ENCODE results near the gene MCF2L2. TPM values are rescaled to one million over a fixed set of nuclear protein-coding genes. Genes with fewer than 3 reads are reported as not detected.

MCF2L2 gene
- total RNA-seq, 1 donor from 2014 or later, result 18.1 TPM

- DNase-seq, result no peak
- no peak for TF ChIP-seq CTCF (IDR thresholded peaks at IDR 0.05; ENCODE audit: partially characterized antibody, unreplicated experiment)
- Mint-ChIP-seq H3K27me3 (ENCODE audit: unreplicated experiment) (no peaks in the 10 kb centered on the region), H3K9me3 (ENCODE audit: unreplicated experiment) (no peaks in the 10 kb centered on the region), H3K4me3 (ENCODE audit: unreplicated experiment) (no peak overlapping the region), H3K36me3 (ENCODE audit: unreplicated experiment) (peaks cover 8% of the 10 kb centered on the region), H3K27ac (ENCODE audit: unreplicated experiment) (no peak overlapping the region), H3K4me1 (ENCODE audit: low read depth, unreplicated experiment) (no peaks in the 10 kb centered on the region)
These were observed 230.7 kb downstream of the MCF2L2 start for GRCh38 chr3:183197734-183198133.

- H3K4me1 Mint-ChIP-seq (ENCODE audit: low read depth, unreplicated experiment), result no peaks in the 10 kb centered on the region
- H3K9me3 Mint-ChIP-seq (ENCODE audit: unreplicated experiment), result no peaks in the 10 kb centered on the region
- H3K4me3 Mint-ChIP-seq (ENCODE audit: unreplicated experiment), result no peak overlapping the region
- no peaks in the 10 kb centered on the region for H3K27me3 Mint-ChIP-seq (ENCODE audit: unreplicated experiment)
- DNase-seq, result no peak
- H3K36me3 Mint-ChIP-seq (ENCODE audit: unreplicated experiment), result no peaks in the 10 kb centered on the region
- H3K27ac Mint-ChIP-seq (ENCODE audit: unreplicated experiment), result no peak overlapping the region
- no peak for TF ChIP-seq CTCF (IDR thresholded peaks at IDR 0.05; ENCODE audit: partially characterized antibody, unreplicated experiment)
These were observed 233.2 kb downstream of the MCF2L2 start for GRCh38 chr3:183195266-183195665.

GRCh38 chr3:183193762-183194689 is 234.4 kb downstream of the MCF2L2 start:
- no peak overlapping the region for H3K27ac Mint-ChIP-seq (ENCODE audit: unreplicated experiment)
- H3K9me3 Mint-ChIP-seq (ENCODE audit: unreplicated experiment), result no peaks in the 10 kb centered on the region
- H3K4me1 Mint-ChIP-seq (ENCODE audit: low read depth, unreplicated experiment), result no peaks in the 10 kb centered on the region
- TF ChIP-seq CTCF (IDR thresholded peaks at IDR 0.05; ENCODE audit: partially characterized antibody, unreplicated experiment), result no peak
- no peak for DNase-seq
- H3K27me3 Mint-ChIP-seq (ENCODE audit: unreplicated experiment), result no peaks in the 10 kb centered on the region
- no peaks in the 10 kb centered on the region for H3K36me3 Mint-ChIP-seq (ENCODE audit: unreplicated experiment)
- no peak overlapping the region for H3K4me3 Mint-ChIP-seq (ENCODE audit: unreplicated experiment)

GRCh38 chr3:183192650-183193300 is 235.6 kb downstream of the MCF2L2 start:
- no peaks in the 10 kb centered on the region for H3K4me1 Mint-ChIP-seq (ENCODE audit: low read depth, unreplicated experiment)
- H3K27ac Mint-ChIP-seq (ENCODE audit: unreplicated experiment), result no peak overlapping the region
- no peak overlapping the region for H3K4me3 Mint-ChIP-seq (ENCODE audit: unreplicated experiment)
- H3K9me3 Mint-ChIP-seq (ENCODE audit: unreplicated experiment), result no peaks in the 10 kb centered on the region
- DNase-seq, result no peak
- no peaks in the 10 kb centered on the region for H3K27me3 Mint-ChIP-seq (ENCODE audit: unreplicated experiment)
- no peak for TF ChIP-seq CTCF (IDR thresholded peaks at IDR 0.05; ENCODE audit: partially characterized antibody, unreplicated experiment)
- no peaks in the 10 kb centered on the region for H3K36me3 Mint-ChIP-seq (ENCODE audit: unreplicated experiment)

- Mint-ChIP-seq H3K27ac (ENCODE audit: unreplicated experiment) (no peak overlapping the region), H3K27me3 (ENCODE audit: unreplicated experiment) (no peaks in the 10 kb centered on the region), H3K4me3 (ENCODE audit: unreplicated experiment) (no peak overlapping the region), H3K4me1 (ENCODE audit: low read depth, unreplicated experiment) (peaks cover 1% of the 10 kb centered on the region), H3K36me3 (ENCODE audit: unreplicated experiment) (no peaks in the 10 kb centered on the region), H3K9me3 (ENCODE audit: unreplicated experiment) (peaks cover 1% of the 10 kb centered on the region)
- DNase-seq, result no peak
- no peak for TF ChIP-seq CTCF (IDR thresholded peaks at IDR 0.05; ENCODE audit: partially characterized antibody, unreplicated experiment)
These were observed 238.8 kb downstream of the MCF2L2 start for GRCh38 chr3:183189641-183190040.
